Hematopoietic multipotent progenitor cell treated with erythropoietin and hydrocortisone succinate and interleukin-3 and kit ligand, for 17 days (in vitro differentiated cells): ENCODE data around the gene KCNQ1.

Experiments used
- DNase-seq: peaks from one replicate; pipeline ENCODE4 v3.0.0-alpha.2; 2015; ENCODE audit warnings: low spot score

Gene KCNQ1

GRCh38 chr11:2651054-2651617, 206.3 kb downstream of the KCNQ1 start:
- DNase-seq, result no peak

GRCh38 chr11:2651826-2652271, 207.0 kb downstream of the KCNQ1 start:
- DNase-seq, result no peak

GRCh38 chr11:2652333-2653197, 207.8 kb downstream of the KCNQ1 start:
- DNase-seq, result no peak

- no peak for DNase-seq
These were observed 208.4 kb downstream of the KCNQ1 start for GRCh38 chr11:2653198-2653551.

GRCh38 chr11:2653930-2654739, 209.3 kb downstream of the KCNQ1 start:
- no peak for DNase-seq

- no peak for DNase-seq
These were observed 210.4 kb downstream of the KCNQ1 start for GRCh38 chr11:2655016-2655719.

- DNase-seq, result no peak
These were observed 211.2 kb downstream of the KCNQ1 start for GRCh38 chr11:2655834-2656622.

GRCh38 chr11:2656859-2657258, 212.1 kb downstream of the KCNQ1 start:
- DNase-seq, result no peak

- no peak for DNase-seq
These were observed 213.0 kb downstream of the KCNQ1 start for GRCh38 chr11:2657697-2658284.

GRCh38 chr11:2660357-2660939, 215.6 kb downstream of the KCNQ1 start:
- DNase-seq, result no peak

- no peak for DNase-seq
These were observed 216.6 kb downstream of the KCNQ1 start for GRCh38 chr11:2661173-2662023.

- no peak for DNase-seq
These were observed 217.2 kb downstream of the KCNQ1 start for GRCh38 chr11:2662024-2662312.

- DNase-seq, result no peak
These were observed 217.9 kb downstream of the KCNQ1 start for GRCh38 chr11:2662430-2663299.

GRCh38 chr11:2663506-2663905, 218.7 kb downstream of the KCNQ1 start:
- no peak for DNase-seq

GRCh38 chr11:2663915-2664314, 219.1 kb downstream of the KCNQ1 start:
- DNase-seq, result no peak

- no peak for DNase-seq
These were observed 219.6 kb downstream of the KCNQ1 start for GRCh38 chr11:2664376-2664775.

- no peak for DNase-seq
These were observed 220.2 kb downstream of the KCNQ1 start for GRCh38 chr11:2664791-2665525.
